Liver (tissue), 9 donors: ENCODE data around the gene GPR31. TPM values are rescaled to one million over a fixed set of nuclear protein-coding genes. Genes with fewer than 3 reads are reported as not detected.

Source experiments
- DNase-seq: peaks from one replicate; pipeline ENCODE4 v3.0.0-alpha.2; 2017; ENCODE audit warnings: low spot score
- H3K27ac ChIP-seq, 2 donors: one replicate each; pipeline ENCODE4 v1.7.0; 2013; ENCODE audit warnings: inconsistent platforms in 2 of 2, low read length in 2 of 2, control low read depth in 1 of 2, low read depth in 1 of 2, mild to moderate bottlenecking in 1 of 2
- H3K27me3 ChIP-seq, 4 donors: one replicate each; pipeline versions ENCODE4 v1.6.1 to v1.7.0; 2013; ENCODE audit warnings: low read length in 3 of 4, inconsistent platforms in 1 of 4, mild to moderate bottlenecking in 1 of 4, moderate library complexity in 1 of 4; ENCODE audit not compliant: control insufficient read depth in 4 of 4, insufficient read depth in 4 of 4
- H3K36me3 ChIP-seq, 4 donors: one replicate each; pipeline versions ENCODE4 v1.6.1 to v1.7.0; 2013; ENCODE audit warnings: low read length in 3 of 4, mild to moderate bottlenecking in 3 of 4, low read depth in 1 of 4, moderate library complexity in 1 of 4; ENCODE audit not compliant: control insufficient read depth in 4 of 4, insufficient read depth in 3 of 4
- H3K4me1 ChIP-seq, 4 donors: one replicate each; pipeline versions ENCODE4 v1.6.1 to v1.7.0; 2013; ENCODE audit warnings: low read length in 3 of 4, mild to moderate bottlenecking in 3 of 4, moderate library complexity in 1 of 4; ENCODE audit not compliant: control insufficient read depth in 4 of 4, insufficient read depth in 4 of 4
- H3K4me3 ChIP-seq, 3 donors: one replicate each; pipeline versions ENCODE4 v1.6.1 to v1.7.0; 2013; ENCODE audit warnings: low read length in 3 of 3, control low read depth in 1 of 3, low read depth in 1 of 3, mild to moderate bottlenecking in 1 of 3
- H3K9ac ChIP-seq, 2 donors: one replicate each; pipeline ENCODE4 v1.7.0; 2013; ENCODE audit warnings: low read length in 2 of 2, mild to moderate bottlenecking in 2 of 2, moderate library complexity in 2 of 2, control low read depth in 1 of 2, low read depth in 1 of 2
- H3K9me3 ChIP-seq, 4 donors: one replicate each; pipeline versions ENCODE4 v1.6.1 to v1.7.0; 2013; ENCODE audit warnings: low read length in 3 of 4; ENCODE audit not compliant: control insufficient read depth in 4 of 4
- EGR1 ChIP-seq, 2 donors: IDR thresholded peaks; 2 replicates each; pipeline ENCODE4 v1.6.1; 2016 to 2018; ENCODE audit warnings: antibody characterized with exemption in 2 of 2, low read depth in 2 of 2
- FOXA1 ChIP-seq: IDR thresholded peaks from 2 replicates; pipeline ENCODE4 v1.6.1; 2016; ENCODE audit warnings: antibody characterized with exemption
- FOXA2 ChIP-seq: IDR thresholded peaks from 2 replicates; pipeline ENCODE4 v1.6.1; 2016; ENCODE audit warnings: antibody characterized with exemption
- GABPA ChIP-seq, 2 donors: IDR thresholded peaks in 1 of 2; conservative IDR thresholded peaks in 1 of 2; 2 replicates each; pipeline ENCODE4 v1.6.1; 2016; ENCODE audit warnings: antibody characterized with exemption in 2 of 2, mild to moderate bottlenecking in 1 of 2, moderate library complexity in 1 of 2
- HNF4A ChIP-seq, 2 donors: conservative IDR thresholded peaks; 2 replicates each; pipeline ENCODE4 v1.6.1; 2016; ENCODE audit warnings: antibody characterized with exemption in 2 of 2, mild to moderate bottlenecking in 2 of 2
- HNF4G ChIP-seq: IDR thresholded peaks from 2 replicates; pipeline ENCODE4 v1.6.1; 2016; ENCODE audit warnings: antibody characterized with exemption
- JUND ChIP-seq, 2 donors: IDR thresholded peaks; 2 replicates each; pipeline ENCODE4 v1.6.1; 2016; ENCODE audit warnings: antibody characterized with exemption in 2 of 2
- NR2F2 ChIP-seq: IDR thresholded peaks from 2 replicates; pipeline ENCODE4 v1.6.1; 2016; ENCODE audit warnings: antibody characterized with exemption
- RXRA ChIP-seq, 2 donors: IDR thresholded peaks; 2 replicates each; pipeline ENCODE4 v1.6.1; 2017 to 2018; ENCODE audit warnings: antibody characterized with exemption in 2 of 2, mild to moderate bottlenecking in 1 of 2
- SP1 ChIP-seq: IDR thresholded peaks from 2 replicates; pipeline ENCODE4 v1.6.1; 2018; ENCODE audit warnings: antibody characterized with exemption, mild to moderate bottlenecking
- TAF1 ChIP-seq: conservative IDR thresholded peaks from 2 replicates; pipeline ENCODE4 v1.6.1; 2016; ENCODE audit warnings: antibody characterized with exemption, mild to moderate bottlenecking
- YY1 ChIP-seq: IDR thresholded peaks from 2 replicates; pipeline ENCODE4 v1.6.1; 2016; ENCODE audit warnings: antibody characterized with exemption, mild to moderate bottlenecking
- WGBS: extraction: QIAGEN DNeasy Blood & Tissue Kit; methylation state at CpG from one replicate; pipeline ENCODE4 v1.1.7; 2013; 5-methylcytosine and 5-hydroxymethylcytosine counted together
- polyA plus RNA-seq, 2 donors: library from polyadenylated mRNA; stranded (reverse) in 1 of 2; unstranded in 1 of 2; fragments of 200-250 nt in 1 of 2; fragments of >200 nt in 1 of 2; fragmentation: Nextera tagmentation in 1 of 2; extraction: Ambion mirVana in 1 of 2; gene quantifications; one replicate each; pipeline versions ENCODE4 v1.2.1 to v1.2.3, GENCODE V29; 2013 to 2015
- total RNA-seq, 2 donors: library from RNA; depleted of rRNA; stranded (reverse); fragments of >200 nt; gene quantifications; one replicate each; pipeline ENCODE4 v1.2.3, GENCODE V29; 2014
- TF ChIP-seq, protein P1 (sequence below): IDR thresholded peaks from 2 replicates; pipeline ENCODE4 v1.6.1; 2016; ENCODE audit warnings: antibody characterized with exemption
- TF ChIP-seq, protein P2 (sequence below): IDR thresholded peaks from 2 replicates; pipeline ENCODE4 v1.6.1; 2016; ENCODE audit warnings: antibody characterized with exemption
- TF ChIP-seq, protein P3 (sequence below): fragments of 150-350 bp; IDR thresholded peaks from 2 replicates; pipeline ENCODE4 v1.5.1; 2017; ENCODE audit warnings: improper control_type of control experiment, low read depth, low read length; ENCODE audit not compliant: missing input control
- donor health status: healthy.
- donor health status: healthy.
- donor health status: healthy.
- donor health status: healthy.
- donor health status: healthy.

GPR31 gene
- total and polyA plus RNA-seq, 4 donors = not detected

DNA sequence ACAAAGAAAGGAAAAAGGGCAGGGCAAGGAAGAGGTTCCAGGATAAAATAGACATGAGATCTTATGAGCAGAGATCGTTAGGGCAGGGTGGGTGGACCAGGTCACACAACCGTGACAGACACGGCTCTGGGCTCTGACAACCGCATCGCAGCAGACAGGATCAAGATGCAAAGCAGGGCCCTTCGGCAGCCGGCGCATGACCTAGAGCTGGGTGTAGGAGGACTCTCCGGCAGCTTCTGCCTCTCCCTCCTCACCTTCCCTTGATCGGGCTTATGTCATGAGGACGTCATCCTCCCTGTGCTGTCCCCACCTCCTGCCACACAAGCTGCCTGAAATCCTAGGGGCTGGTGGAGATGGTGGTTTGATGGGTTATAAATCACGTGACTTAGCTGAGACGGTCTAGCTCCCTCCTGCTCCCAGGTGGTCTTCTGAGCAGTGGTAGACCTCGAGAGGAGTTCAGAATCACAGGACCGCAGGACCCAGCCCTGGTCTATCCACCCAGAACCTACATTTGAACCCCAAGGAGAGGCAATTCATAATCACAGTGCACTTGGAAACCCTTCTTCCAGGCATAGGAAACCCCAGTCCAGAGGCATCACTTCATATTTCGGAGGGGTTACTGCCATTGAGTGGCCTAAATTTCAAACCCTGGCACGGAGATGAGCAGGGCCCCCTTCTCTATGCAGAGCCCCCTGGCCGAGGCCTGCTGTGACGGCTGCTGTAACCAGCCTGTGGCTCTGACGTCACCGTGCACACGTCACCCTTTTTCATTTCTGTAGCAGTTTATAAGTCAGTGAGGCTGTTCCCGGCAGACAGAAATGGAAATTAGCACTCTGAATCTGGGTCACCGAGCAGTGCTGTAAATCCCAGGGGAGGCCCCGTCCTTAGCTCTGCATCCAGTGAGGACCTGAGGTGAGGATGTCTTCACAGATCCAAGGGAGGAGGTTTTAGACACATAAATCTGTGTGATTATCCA, 43.6 kb downstream of the GPR31 start:
- Histone ChIP-seq H3K27ac (no peak overlapping the region), H3K4me1 (no peaks in the 10 kb centered on the region), H3K9me3 (no peaks in the 10 kb centered on the region), H3K4me3 (no peak overlapping the region), H3K36me3 (no peaks in the 10 kb centered on the region), H3K9ac (no peak overlapping the region), H3K27me3 (no peaks in the 10 kb centered on the region)
- 82% methylated on average over 25 of the region's 25 CpGs for WGBS
- TF ChIP-seq TAF1 (no peak), FOXA2 (no peak), NR2F2 (no peak), FOXA1 (no peak), GABPA (IDR thresholded peaks at IDR 0.05 in 1 of 2, conservative IDR thresholded peaks at IDR 0.05 in 1 of 2) (no peak), RXRA (IDR thresholded peaks at IDR 0.05) (no peak), HNF4A (conservative IDR thresholded peaks at IDR 0.05) (no peak), EGR1 (IDR thresholded peaks at IDR 0.05; ENCODE audit: low read depth in 2 of 2) (no peak)
- TF ChIP-seq, protein P1, sequence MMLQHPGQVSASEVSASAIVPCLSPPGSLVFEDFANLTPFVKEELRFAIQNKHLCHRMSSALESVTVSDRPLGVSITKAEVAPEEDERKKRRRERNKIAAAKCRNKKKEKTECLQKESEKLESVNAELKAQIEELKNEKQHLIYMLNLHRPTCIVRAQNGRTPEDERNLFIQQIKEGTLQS = no peak
- TF ChIP-seq, protein P2, sequence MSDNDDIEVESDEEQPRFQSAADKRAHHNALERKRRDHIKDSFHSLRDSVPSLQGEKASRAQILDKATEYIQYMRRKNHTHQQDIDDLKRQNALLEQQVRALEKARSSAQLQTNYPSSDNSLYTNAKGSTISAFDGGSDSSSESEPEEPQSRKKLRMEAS = no peak
- DNase-seq = no peak

DNA sequence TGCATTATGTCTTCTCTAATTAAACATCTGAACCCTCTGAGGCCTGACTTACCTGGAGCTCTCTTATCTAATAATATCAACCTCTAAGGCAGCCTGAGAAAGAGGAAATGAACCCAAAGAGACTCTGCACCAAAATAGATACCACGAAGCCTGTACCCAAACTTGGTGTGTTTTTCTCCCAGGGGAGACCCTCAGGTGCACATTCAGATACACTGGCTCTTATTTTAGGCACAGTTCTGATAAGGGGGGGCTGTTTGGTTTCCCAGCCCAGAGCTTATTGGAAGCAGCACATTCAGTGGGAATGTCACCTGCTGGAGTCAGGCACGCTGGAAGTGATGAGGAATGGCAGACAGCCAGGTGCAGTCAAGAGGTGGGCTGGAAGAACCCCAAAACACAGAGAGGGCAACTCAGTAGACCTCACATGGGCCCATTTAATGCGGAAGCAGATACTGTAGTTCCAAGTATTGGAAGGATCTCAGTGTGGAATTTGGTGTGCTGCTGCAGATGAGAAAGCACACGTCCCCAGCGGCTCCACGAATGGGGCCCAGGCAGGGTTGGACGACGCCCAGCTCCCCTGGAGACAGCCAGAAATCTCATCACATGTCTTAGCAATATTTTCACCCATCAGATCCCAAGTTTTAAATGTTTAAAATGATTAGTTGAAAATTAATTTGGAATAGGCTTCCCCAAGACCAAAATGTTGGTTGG, 44.6 kb downstream of the GPR31 start:
- Histone ChIP-seq H3K36me3 (no peaks in the 10 kb centered on the region), H3K27me3 (no peaks in the 10 kb centered on the region), H3K9ac (no peak overlapping the region), H3K27ac (no peak overlapping the region), H3K4me3 (no peak overlapping the region), H3K9me3 (no peaks in the 10 kb centered on the region), H3K4me1 (no peaks in the 10 kb centered on the region)
- no peak for DNase-seq
- TF ChIP-seq TAF1 = no peak
- no peak for TF ChIP-seq EGR1 (IDR thresholded peaks at IDR 0.05; ENCODE audit: low read depth in 2 of 2)
- no peak for TF ChIP-seq FOXA2
- no peak for TF ChIP-seq HNF4G
- TF ChIP-seq JUND (IDR thresholded peaks at IDR 0.05) = no peak
- TF ChIP-seq, protein P1 = no peak
- TF ChIP-seq, protein P3, sequence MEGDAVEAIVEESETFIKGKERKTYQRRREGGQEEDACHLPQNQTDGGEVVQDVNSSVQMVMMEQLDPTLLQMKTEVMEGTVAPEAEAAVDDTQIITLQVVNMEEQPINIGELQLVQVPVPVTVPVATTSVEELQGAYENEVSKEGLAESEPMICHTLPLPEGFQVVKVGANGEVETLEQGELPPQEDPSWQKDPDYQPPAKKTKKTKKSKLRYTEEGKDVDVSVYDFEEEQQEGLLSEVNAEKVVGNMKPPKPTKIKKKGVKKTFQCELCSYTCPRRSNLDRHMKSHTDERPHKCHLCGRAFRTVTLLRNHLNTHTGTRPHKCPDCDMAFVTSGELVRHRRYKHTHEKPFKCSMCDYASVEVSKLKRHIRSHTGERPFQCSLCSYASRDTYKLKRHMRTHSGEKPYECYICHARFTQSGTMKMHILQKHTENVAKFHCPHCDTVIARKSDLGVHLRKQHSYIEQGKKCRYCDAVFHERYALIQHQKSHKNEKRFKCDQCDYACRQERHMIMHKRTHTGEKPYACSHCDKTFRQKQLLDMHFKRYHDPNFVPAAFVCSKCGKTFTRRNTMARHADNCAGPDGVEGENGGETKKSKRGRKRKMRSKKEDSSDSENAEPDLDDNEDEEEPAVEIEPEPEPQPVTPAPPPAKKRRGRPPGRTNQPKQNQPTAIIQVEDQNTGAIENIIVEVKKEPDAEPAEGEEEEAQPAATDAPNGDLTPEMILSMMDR = no peak
- TF ChIP-seq YY1 = no peak
- no peak for TF ChIP-seq GABPA (IDR thresholded peaks at IDR 0.05 in 1 of 2, conservative IDR thresholded peaks at IDR 0.05 in 1 of 2)
- TF ChIP-seq SP1 = no peak
- TF ChIP-seq HNF4A (conservative IDR thresholded peaks at IDR 0.05) = no peak
- 79% methylated on average over 8 of the region's 8 CpGs for WGBS
